Mesodermal cell (in vitro differentiated cells): Measurements from ENCODE around the gene DPP8.
A peak's percentile ranks its signal among the peaks of the same experiment; 100 is the strongest.
"Not testable (repeated sequence)": the region's sequence is repeated elsewhere in the genome, so short reads cannot be mapped to it uniquely, and the experiment has no call there.

Experiments
- H3K27ac ChIP-seq: 2 replicates; pipeline ENCODE4 v1.7.0; 2013; ENCODE audit warnings: mild to moderate bottlenecking, low read depth, low read length, moderate library complexity; ENCODE audit not compliant: severe bottlenecking
- H3K36me3 ChIP-seq: 2 replicates; pipeline ENCODE4 v1.7.1; 2013; ENCODE audit warnings: mild to moderate bottlenecking, low read length, moderate library complexity; ENCODE audit not compliant: control insufficient read depth, insufficient read depth
- H3K4me1 ChIP-seq: one replicate; pipeline ENCODE4 v1.7.1; 2013; ENCODE audit warnings: mild to moderate bottlenecking, low read length; ENCODE audit not compliant: insufficient read depth, control insufficient read depth, poor library complexity, severe bottlenecking
- H3K4me3 ChIP-seq: 2 replicates; pipeline ENCODE4 v1.7.0; 2013; ENCODE audit warnings: low read length, control low read depth, mild to moderate bottlenecking; ENCODE audit not compliant: insufficient read depth, poor library complexity, severe bottlenecking; ENCODE audit errors: extremely low read depth
- H3K9me3 ChIP-seq: 2 replicates; pipeline ENCODE4 v1.7.1; 2013; ENCODE audit warnings: mild to moderate bottlenecking, low read length, moderate library complexity; ENCODE audit not compliant: control insufficient read depth
- WGBS, 2 experiments: methylation state at CpG; one replicate each; pipeline ENCODE4 v1.1.5; 2013; ENCODE audit warnings: missing lambda C conversion rate in 2 of 2; ENCODE audit not compliant: insufficient coverage in 2 of 2; 5-methylcytosine and 5-hydroxymethylcytosine counted together

DPP8 gene

DNA sequence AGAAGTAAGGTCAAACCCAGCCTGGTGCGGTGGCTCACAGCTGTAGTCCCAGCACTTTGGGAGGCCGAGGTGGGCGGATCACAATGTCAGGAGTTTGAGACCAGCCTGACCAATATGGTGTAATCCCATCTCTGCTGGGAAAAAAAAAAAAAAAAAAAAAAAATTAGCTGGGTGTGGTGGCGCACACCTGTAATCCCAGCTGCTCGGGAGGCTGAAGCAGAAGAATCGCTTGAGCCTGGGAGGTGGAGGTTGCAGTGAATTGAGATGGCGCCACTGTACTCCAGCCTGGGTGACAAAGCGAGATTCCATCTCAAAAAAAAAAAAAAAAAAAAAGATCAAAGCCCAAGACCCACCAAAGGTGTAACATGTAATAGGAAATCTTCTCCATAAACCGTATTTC is 31.8 kb upstream of the DPP8 start:
- peaks cover 20% of the 10 kb centered on the region for H3K36me3 ChIP-seq
- not testable (repeated sequence) for H3K9me3 ChIP-seq, H3K4me1 ChIP-seq, H3K4me3 ChIP-seq, H3K27ac ChIP-seq
- WGBS, 2 experiments: 98 to 100% methylated on average over 1 to 3 of the region's 9 CpGs

DNA sequence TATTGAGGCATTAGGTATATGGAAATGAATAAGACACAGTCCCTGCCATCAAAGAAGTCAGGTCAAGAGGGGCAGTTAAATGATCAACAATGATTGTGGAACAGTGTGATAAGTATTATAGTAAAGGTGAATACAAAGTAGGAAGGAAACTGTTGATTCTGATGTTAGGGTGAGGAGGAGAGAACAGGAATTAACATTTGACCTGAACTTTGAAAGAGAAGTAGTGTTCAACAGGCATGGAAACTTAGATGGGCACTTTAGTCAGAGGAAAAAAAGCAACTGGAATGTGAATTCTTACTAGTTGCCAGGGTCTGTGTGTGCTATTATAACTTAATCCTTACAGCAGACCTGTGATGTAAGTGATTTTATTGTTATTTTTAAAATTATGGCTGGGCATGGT is 30.4 kb upstream of the DPP8 start:
- H3K36me3 ChIP-seq: peaks cover 9% of the 10 kb centered on the region
- peaks cover 5% of the 10 kb centered on the region for H3K4me1 ChIP-seq
- no peaks in the 10 kb centered on the region for H3K9me3 ChIP-seq
- H3K27ac ChIP-seq: no peak overlapping the region
- H3K4me3 ChIP-seq: no peak overlapping the region

DNA sequence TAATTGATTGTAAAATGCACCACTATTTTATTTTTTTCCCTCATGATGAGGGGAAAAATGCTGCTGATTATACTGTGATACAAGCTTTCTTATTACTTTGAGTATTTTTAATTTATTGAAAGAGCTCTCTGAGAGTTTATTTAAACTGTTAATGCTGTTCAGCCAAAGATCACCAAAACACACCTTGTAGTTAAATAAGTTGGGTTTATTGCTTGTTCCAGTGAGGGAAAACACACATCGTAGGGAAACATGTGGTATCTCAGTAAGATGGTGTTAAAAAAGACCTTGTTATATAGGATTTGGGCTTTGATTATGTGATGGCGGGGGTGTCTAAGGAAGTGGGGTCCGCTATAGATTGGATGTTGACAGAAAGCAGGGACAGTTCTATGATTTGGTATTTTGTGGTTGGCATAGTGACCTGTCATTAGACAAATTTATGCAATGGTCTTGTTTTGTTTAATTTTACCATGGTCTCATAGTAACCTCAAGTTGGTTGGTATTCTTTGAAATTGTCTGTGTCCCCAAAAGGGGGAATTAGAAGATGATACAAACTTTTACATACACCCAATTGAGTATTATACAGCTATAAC is 23.8 kb upstream of the DPP8 start:
- 95 to 100% methylated on average over 3 of the region's 3 CpGs for WGBS, 2 experiments

DNA sequence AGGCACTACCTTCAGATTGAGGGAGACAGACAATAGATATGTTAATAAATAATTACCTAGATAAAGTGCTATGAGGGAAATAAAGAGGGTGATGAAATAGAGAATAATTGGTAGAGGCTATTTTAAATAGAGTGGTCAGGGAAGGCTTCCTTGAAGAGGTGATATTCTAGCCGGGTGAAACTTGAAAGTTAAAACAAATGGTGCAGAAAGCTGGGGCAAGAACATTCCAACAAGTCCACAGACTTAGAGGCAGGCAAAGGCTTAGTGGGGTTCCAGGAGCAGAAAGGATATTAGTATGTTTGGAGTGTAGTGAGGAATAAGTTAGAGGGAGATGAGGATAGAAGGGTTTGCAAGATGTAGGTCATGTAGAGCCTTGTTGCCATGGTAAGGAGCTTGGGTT is 22.8 kb upstream of the DPP8 start:
- Histone ChIP-seq H3K9me3 (no peaks in the 10 kb centered on the region), H3K4me1 (peaks cover under 1% of the 10 kb centered on the region), H3K27ac (no peak overlapping the region), H3K4me3 (no peak overlapping the region), H3K36me3 (peaks cover 27% of the 10 kb centered on the region)
- WGBS, 2 experiments: 100% methylated on average over 1 of the region's 1 CpG

More for the DNA sequence above, 23.8 kb upstream of the DPP8 start:
- Histone ChIP-seq H3K36me3 (peaks cover 17% of the 10 kb centered on the region), H3K4me1 (no peaks in the 10 kb centered on the region), H3K4me3 (no peak overlapping the region), H3K27ac (no peak overlapping the region), H3K9me3 (no peaks in the 10 kb centered on the region)

DNA sequence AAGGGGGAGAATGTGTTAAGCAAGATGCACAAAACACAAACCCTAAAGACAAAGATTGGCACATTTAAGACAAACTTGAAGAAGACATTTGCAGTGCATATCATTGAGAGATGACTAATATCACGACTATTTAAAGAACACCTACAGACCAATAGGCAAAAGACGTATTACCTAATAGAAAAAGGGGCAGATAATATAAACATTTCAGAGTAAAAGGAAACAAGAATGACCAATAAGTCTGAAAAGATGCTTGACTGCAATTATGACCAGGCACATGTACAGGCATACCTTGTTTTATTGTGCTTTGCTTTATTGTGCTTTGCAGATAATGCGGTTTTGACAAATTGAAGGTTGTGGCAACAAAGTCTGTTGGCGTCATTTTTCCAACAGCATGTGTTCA is 17.7 kb upstream of the DPP8 start:
- H3K9me3 ChIP-seq: no peaks in the 10 kb centered on the region
- peaks cover 26% of the 10 kb centered on the region for H3K4me1 ChIP-seq
- WGBS, 2 experiments: 100% methylated on average over 1 of the region's 4 CpGs; no CpG with 5 or more reads in 1 of the 2 experiments
- peaks cover 30% of the 10 kb centered on the region for H3K36me3 ChIP-seq
- H3K27ac ChIP-seq: no peak overlapping the region
- H3K4me3 ChIP-seq: no peak overlapping the region

DNA sequence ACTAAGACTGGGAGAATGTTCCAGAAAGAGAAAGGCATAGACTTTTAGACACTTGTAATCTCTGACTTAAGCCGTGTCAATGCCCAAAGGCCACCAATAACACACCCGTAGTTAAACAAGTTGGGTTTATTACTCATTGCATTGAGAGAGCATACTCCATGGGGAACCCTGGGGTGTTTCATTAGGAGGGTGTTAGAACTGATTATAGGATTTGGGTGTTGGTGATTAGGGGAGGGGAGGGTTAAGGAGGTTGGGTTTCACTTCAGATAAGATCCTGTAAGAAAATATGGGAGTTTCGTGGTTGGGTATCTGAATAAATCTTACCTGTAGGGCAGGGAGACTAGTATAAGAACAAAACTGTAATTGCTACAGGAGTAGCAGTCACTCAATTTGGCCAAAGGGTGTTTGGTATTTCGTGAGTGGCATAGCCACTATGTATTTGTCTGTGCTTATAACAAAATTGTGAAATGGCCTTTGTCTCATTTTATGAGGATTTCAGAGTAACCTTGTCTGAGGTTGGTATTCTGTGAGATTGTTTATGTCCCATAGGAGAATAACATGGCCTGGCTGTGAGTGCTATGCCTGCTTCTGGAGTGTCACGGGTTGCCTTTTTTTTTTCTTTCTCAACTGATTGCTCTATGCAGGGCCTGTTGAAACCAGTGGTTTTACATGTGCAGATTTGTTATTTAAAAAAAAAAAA is 15.7 kb upstream of the DPP8 start:
- Histone ChIP-seq H3K36me3 (peaks cover 26% of the 10 kb centered on the region), H3K9me3 (no peaks in the 10 kb centered on the region), H3K27ac (no peak overlapping the region), H3K4me3 (no peak overlapping the region), H3K4me1 (peaks cover 26% of the 10 kb centered on the region)
- WGBS, 2 experiments: 80 to 83% methylated on average over 4 of the region's 5 CpGs

DNA sequence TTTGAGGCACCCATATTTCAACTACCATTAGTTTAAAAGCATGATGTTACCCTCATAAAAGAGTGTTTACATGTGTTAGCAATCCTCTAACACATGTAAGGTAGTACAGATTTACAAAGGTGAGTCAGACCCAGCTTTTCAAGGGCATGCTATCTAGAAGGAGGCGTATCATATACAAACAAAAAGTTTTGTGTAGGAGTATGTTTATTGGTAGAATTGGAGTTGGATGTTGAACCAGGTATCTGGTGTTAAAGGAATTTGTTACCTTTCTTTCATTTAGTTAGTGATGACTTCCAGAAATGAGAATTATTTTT is 15.2 kb upstream of the DPP8 start:
- Histone ChIP-seq H3K9me3 (no peaks in the 10 kb centered on the region), H3K4me3 (no peak overlapping the region), H3K4me1 (peaks cover 26% of the 10 kb centered on the region), H3K36me3 (peaks cover 26% of the 10 kb centered on the region), H3K27ac (no peak overlapping the region)
- WGBS, 2 experiments: 80% methylated on average over 1 of the region's 1 CpG; no CpG with 5 or more reads in 1 of the 2 experiments

DNA sequence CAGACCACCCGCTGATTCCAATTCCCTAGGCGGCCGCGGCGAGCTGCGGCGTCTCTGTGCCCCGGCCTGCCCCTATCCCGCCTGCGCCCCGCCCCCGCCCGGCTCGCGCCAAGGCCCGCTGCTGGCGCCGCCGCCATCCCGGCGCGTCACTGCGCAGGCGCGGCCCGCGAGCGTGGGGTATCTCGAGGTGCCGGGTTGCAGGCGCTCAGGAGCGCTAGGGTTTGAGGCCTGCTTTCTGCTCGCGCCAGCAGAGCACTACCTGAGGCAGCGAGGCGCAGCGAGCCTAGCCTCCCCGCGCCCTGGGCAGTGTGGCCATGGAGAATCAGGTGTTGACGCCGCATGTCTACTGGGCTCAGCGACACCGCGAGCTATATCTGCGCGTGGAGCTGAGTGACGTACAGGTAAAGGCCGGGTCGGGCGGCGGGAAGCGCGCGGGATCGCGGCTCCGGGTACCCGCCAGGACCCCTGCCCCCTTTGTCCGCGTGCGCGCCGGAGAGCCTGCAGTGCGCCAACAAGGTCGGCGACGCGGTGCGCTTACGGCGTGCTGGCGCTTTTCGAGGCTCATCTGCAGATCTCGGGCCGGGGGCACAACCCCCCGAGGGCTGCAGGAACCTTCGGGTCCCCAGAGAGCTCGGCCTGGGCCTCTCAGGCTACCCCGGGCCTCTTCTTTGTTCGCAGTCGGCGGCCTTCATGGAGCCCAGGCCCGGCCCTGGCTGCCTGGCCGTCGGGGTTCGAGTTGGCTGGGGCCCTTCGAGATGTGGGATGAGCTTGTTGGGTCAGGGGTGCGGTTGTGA is 13.0 kb upstream of the DPP8 start, which contains the start of gene HACD3:
Gene HACD3, plus strand, starts transcription at position 146 of the 794 bp plus-strand sequence. Its CDS starts 169 bp downstream, at position 315.
- H3K9me3 ChIP-seq: no peaks in the 10 kb centered on the region
- peaks cover 7% of the 10 kb centered on the region for H3K36me3 ChIP-seq
- peak within 1 kb of the TSS; percentile 90 for H3K27ac ChIP-seq
- peaks cover 26% of the 10 kb centered on the region for H3K4me1 ChIP-seq
- peak within 1 kb of the TSS; percentile 90 for H3K4me3 ChIP-seq
- 0 to 1% methylated on average over 75 to 84 of the region's 88 CpGs for WGBS, 2 experiments

DNA sequence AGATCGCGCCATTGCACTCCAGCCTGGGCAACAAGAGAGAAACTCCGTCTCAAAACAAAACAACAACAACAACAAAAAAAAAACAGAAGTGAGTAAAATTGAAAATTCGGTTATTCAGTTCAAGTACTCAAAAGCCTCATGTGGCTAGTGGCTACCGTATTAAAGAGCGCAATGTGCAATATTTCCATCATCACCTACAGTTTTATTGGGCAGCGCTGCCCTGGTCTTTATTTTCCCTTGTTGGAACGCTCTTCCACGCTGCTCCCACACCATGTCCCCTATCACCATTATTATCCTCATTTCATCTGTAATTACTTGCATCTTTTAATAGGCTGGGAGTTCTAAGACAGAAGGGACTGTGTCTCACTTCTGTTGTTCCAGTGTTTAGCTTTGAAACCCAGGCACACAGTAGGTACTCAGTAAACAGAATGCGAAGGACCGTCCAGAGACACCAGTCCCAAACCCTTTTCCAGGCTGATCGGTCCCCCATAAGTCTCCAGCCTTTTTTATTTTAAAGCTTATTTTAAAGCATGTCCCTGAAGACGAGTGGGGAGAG is 12.4 kb upstream of the DPP8 start:
- peaks cover under 1% of the 10 kb centered on the region for H3K36me3 ChIP-seq
- peaks cover 21% of the 10 kb centered on the region for H3K4me1 ChIP-seq
- WGBS, 2 experiments: 60% methylated on average over 7 to 9 of the region's 13 CpGs
- H3K4me3 ChIP-seq: peak overlapping the region; percentile 90
- H3K27ac ChIP-seq: peak overlapping the region; percentile 1
- H3K9me3 ChIP-seq: no peaks in the 10 kb centered on the region

DNA sequence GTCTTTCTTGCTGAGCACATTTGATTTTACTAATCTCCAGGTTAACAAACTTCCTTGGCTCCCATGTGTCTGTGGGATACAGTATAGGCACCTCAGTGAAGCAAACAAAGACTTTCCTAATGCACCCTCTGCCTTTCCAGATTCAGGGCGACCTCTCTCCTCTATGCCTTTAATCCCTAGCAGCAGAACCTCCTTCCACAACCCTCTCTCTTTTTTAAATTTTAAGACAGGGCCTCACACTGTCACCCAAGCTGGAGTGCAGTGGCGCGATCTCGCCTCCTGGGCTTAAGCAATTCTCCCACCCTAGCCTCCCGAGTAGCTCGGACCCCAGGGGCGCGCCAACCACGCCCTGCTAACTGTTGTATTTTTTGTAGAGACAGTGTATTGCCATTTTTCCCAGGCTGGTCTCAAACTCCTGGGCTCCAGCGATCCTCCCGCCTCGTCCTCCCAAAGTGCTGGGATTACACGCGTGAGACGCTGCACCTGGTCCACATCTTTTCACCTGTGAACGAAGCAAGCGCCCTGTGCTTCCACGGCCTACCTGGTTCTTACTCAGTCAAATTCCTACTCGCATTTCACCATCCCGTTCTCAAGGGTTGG is 11.1 kb upstream of the DPP8 start:
- peaks cover 13% of the 10 kb centered on the region for H3K4me1 ChIP-seq
- no peaks in the 10 kb centered on the region for H3K9me3 ChIP-seq
- 91 to 96% methylated on average over 13 to 20 of the region's 20 CpGs for WGBS, 2 experiments
- no peak overlapping the region for H3K27ac ChIP-seq
- H3K4me3 ChIP-seq: no peak overlapping the region
- H3K36me3 ChIP-seq: no peaks in the 10 kb centered on the region
